GM12874 (cell line): Measurements from ENCODE around the gene RPUSD4.

Experiments
- CTCF ChIP-seq: IDR thresholded peaks from 2 replicates; pipeline ENCODE4 v1.5.1; 2011; ENCODE audit warnings: low read depth, mild to moderate bottlenecking, control low read depth, low read length, moderate library complexity; ENCODE audit not compliant: insufficient read depth

Gene RPUSD4

GRCh38 chr11:126207896-126208295 lies 3.6 kb downstream of the RPUSD4 start:
- no peak for TF ChIP-seq CTCF

- TF ChIP-seq CTCF = no peak
These were observed 6.1 kb downstream of the RPUSD4 start for GRCh38 chr11:126205359-126205758.

GRCh38 chr11:126202646-126203359 lies 8.6 kb downstream of the RPUSD4 start:
- TF ChIP-seq CTCF = no peak

- TF ChIP-seq CTCF = no peak
These were observed 12.8 kb downstream of the RPUSD4 start for GRCh38 chr11:126198648-126199047.

- no peak for TF ChIP-seq CTCF
These were observed 14.0 kb downstream of the RPUSD4 start for GRCh38 chr11:126197277-126197939.

- TF ChIP-seq CTCF = no peak
These were observed 16.3 kb downstream of the RPUSD4 start for GRCh38 chr11:126195119-126195518.

- TF ChIP-seq CTCF = peak; percentile 40; the same call in 1 of the 2 replicates
These were observed 17.3 kb downstream of the RPUSD4 start for GRCh38 chr11:126194121-126194543.
